PC-3 (cell line): ENCODE measurements around the gene PCSK1N. TPM values are rescaled to one million over a fixed set of nuclear protein-coding genes. Genes with fewer than 3 reads are reported as not detected.

Source experiments
- ATAC-seq: fragments of 200-7000 bp; cut with Tn5 transposase; 2 replicates; pipeline ENCODE4 v1.9.1; 2020; ENCODE audit warnings: mild to moderate bottlenecking, moderate library complexity
- BruUV-seq: library from RNA; stranded (reverse); fragments of 400-500 nt; replicated peaks from 2 replicates; lab custom pipeline; 2021; lab: Mats Ljungman, UMichigan
- CTCF ChIA-PET: fragments of 300-600 bp; sonication (Branson Sonifier 250); formaldehyde crosslinking; loops from one replicate; lab custom pipeline; 2022; ENCODE audit warnings: antibody characterized with exemption; lab: Charles Lee
- POLR2A ChIA-PET: fragments of 300-600 bp; sonication (Branson Sonifier 250); formaldehyde crosslinking; loops from one replicate; lab custom pipeline; 2022; ENCODE audit warnings: antibody characterized with exemption; ENCODE audit not compliant: unreplicated experiment; lab: Charles Lee
- DNase-seq: peaks from one replicate; pipeline ENCODE4 v3.0.0-alpha.2; 2015
- H2AFZ ChIP-seq: fragments of 300-600 bp; sonication (generic); 2 replicates; pipeline ENCODE4 v1.6.0; 2016; ENCODE audit warnings: antibody characterized with exemption, low read length
- H3F3A ChIP-seq: fragments of 300-600 bp; sonication (generic); one replicate; pipeline ENCODE4 v1.6.0; 2017; ENCODE audit warnings: antibody characterized with exemption, low read length, control low read depth, mild to moderate bottlenecking; ENCODE audit not compliant: unreplicated experiment
- H3K27ac ChIP-seq: fragments of 300-600 bp; sonication (generic); 2 replicates; pipeline ENCODE4 v1.5.1; 2016; ENCODE audit warnings: mild to moderate bottlenecking, low read length
- H3K27me3 ChIP-seq: fragments of 300-600 bp; sonication (generic); 2 replicates; pipeline ENCODE4 v1.6.1; 2016; ENCODE audit warnings: low read length, mixed read lengths
- H3K36me3 ChIP-seq: fragments of 300-600 bp; sonication (generic); 2 replicates; pipeline ENCODE4 v1.6.1; 2016; ENCODE audit warnings: low read depth, mixed run types, low read length, mixed read lengths
- H3K4me1 ChIP-seq: fragments of 300-600 bp; sonication (generic); 2 replicates; pipeline ENCODE4 v1.5.1; 2016; ENCODE audit warnings: low read length; ENCODE audit not compliant: insufficient read depth
- H3K4me2 ChIP-seq: fragments of 300-600 bp; sonication (generic); 2 replicates; pipeline ENCODE4 v1.6.0; 2016; ENCODE audit warnings: low read length
- H3K4me3 ChIP-seq: fragments of 300-600 bp; sonication (generic); 2 replicates; pipeline ENCODE4 v1.5.1; 2016; ENCODE audit warnings: mild to moderate bottlenecking, low read length, mixed read lengths
- H3K79me2 ChIP-seq: fragments of 300-600 bp; sonication (generic); 2 replicates; pipeline ENCODE4 v1.6.1; 2017; ENCODE audit warnings: low read length, mixed read lengths
- H3K9ac ChIP-seq: fragments of 300-600 bp; sonication (generic); 2 replicates; pipeline ENCODE4 v1.6.0; 2016; ENCODE audit warnings: mild to moderate bottlenecking, low read length
- H3K9me2 ChIP-seq: fragments of 300-600 bp; sonication (generic); replicated peaks from 2 replicates; pipeline ENCODE4 v1.6.1; 2016; ENCODE audit warnings: mixed run types, low read length, mixed read lengths
- H3K9me3 ChIP-seq: fragments of 300-600 bp; sonication (generic); 2 replicates; pipeline ENCODE4 v1.6.1; 2016; ENCODE audit warnings: low read length, mixed read lengths
- H4K20me1 ChIP-seq: fragments of 300-600 bp; sonication (generic); 2 replicates; pipeline ENCODE4 v1.6.1; 2016; ENCODE audit warnings: low read length, mixed read lengths
- CTCF ChIP-seq: fragments of 300-600 bp; sonication (generic); conservative IDR thresholded peaks from 2 replicates; pipeline ENCODE4 v1.5.1; 2017; ENCODE audit warnings: antibody characterized with exemption, low read depth, mild to moderate bottlenecking, low read length
- EZH2 ChIP-seq: fragments of 300-600 bp; sonication (generic); IDR thresholded peaks from one replicate; pipeline ENCODE4 v1.6.1; 2017; ENCODE audit warnings: antibody characterized with exemption, mild to moderate bottlenecking, low read length; ENCODE audit not compliant: unreplicated experiment
- EZH2phosphoT487 ChIP-seq: fragments of 300-600 bp; sonication (generic); IDR thresholded peaks from 2 replicates; pipeline ENCODE4 v1.6.1; 2018; ENCODE audit warnings: mild to moderate bottlenecking, antibody characterized with exemption, low read length, borderline replicate concordance
- intact Hi-C: fragments of 100-400 bp; cut with micrococcal nuclease; formaldehyde crosslinking; loops from 2 replicates; pipeline ENCODE4 v1.9.0; 2023
- total RNA-seq: library from RNA; depleted of rRNA; stranded (reverse); fragments of >200 nt; gene quantifications from 2 replicates; pipeline ENCODE4 v1.2.3, GENCODE V29; 2014

The PCSK1N gene
- total RNA-seq, 1 experiment from 2014 or later = 135 TPM

DNA sequence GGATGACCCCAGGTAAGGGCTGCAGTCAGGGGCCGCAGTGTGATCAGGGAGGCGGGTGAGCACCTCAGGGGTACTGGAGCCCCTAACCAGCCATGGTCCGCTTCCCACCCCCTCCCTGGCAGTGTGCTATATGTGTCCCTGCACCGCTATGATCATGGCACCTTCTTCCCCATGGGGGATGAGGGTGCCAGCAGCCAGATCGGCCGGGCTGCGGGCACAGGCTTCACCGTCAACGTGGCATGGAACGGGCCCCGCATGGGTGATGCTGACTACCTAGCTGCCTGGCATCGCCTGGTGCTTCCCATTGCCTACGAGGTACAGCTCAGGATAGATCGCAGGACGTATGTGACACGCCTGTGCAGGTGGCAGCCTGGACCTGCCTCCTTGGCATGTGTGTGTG, 17.3 kb downstream of the PCSK1N start:
- Histone ChIP-seq H3F3A (no peaks in the 10 kb centered on the region), H3K4me2 (no peak overlapping the region), H3K27ac (no peak overlapping the region), H3K79me2 (no peaks in the 10 kb centered on the region), H4K20me1 (no peaks in the 10 kb centered on the region), H3K9ac (no peak overlapping the region), H3K9me2 (no peaks in the 10 kb centered on the region), H2AFZ (no peak overlapping the region), H3K36me3 (no peaks in the 10 kb centered on the region), H3K4me3 (no peak overlapping the region), H3K4me1 (no peaks in the 10 kb centered on the region), H3K9me3 (no peaks in the 10 kb centered on the region), H3K27me3 (no peaks in the 10 kb centered on the region)
- POLR2A ChIA-PET = no interaction called here
- ATAC-seq (no peak), DNase-seq (no peak)
- CTCF ChIA-PET = no interaction called here
- BruUV-seq = no TSS peak
- intact Hi-C loops = no loop called here
- TF ChIP-seq CTCF (no peak), EZH2phosphoT487 (no peak), EZH2 (no peak)

DNA sequence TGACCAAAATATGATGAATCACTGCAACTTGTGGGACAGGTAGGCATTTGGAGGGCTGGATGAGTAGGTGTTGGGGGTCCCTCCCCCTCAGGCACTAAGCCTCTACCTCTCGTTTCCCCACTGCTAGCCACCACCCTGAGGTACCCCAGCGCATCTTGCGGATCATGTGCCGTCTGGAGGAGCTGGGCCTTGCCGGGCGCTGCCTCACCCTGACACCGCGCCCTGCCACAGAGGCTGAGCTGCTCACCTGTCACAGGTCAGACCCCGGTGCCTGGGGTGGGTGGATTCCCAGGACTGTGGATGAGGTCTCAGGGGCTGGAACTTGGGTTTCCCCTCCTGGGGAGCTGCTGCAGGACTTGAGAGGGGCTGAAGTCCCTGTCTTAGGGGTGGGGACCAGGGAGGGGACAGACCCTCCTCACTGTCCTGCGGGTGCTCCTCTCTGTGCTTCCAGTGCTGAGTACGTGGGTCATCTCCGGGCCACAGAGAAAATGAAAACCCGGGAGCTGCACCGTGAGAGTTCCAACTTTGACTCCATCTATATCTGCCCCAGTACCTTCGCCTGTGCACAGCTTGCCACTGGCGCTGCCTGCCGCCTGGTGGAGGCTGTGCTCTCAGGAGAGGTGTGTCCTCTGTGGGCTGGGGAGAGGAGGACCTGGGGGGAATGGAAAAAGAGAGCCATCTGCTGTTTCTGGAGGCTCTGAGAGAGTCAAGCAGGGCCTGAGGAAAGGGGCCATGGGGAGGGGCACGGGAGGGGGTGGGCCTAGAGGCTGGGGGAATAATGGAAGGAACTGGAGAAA, 19.2 kb downstream of the PCSK1N start:
- TF ChIP-seq EZH2phosphoT487 = no peak
- no peak for TF ChIP-seq EZH2
- TF ChIP-seq CTCF = no peak
- DNase-seq (no peak), ATAC-seq (no peak)
- Histone ChIP-seq H3K4me1 (no peaks in the 10 kb centered on the region), H3K9me2 (no peaks in the 10 kb centered on the region), H3F3A (no peaks in the 10 kb centered on the region), H3K27me3 (no peaks in the 10 kb centered on the region), H3K9me3 (no peaks in the 10 kb centered on the region), H2AFZ (no peak overlapping the region), H4K20me1 (no peaks in the 10 kb centered on the region), H3K36me3 (no peaks in the 10 kb centered on the region), H3K4me3 (no peak overlapping the region), H3K4me2 (no peak overlapping the region), H3K27ac (no peak overlapping the region), H3K9ac (no peak overlapping the region), H3K79me2 (no peaks in the 10 kb centered on the region)
- intact Hi-C loops = no loop called here
- BruUV-seq = no TSS peak
- ChIA-PET CTCF (no interaction called here), POLR2A (no interaction called here)

GRCh38 chrX:48815266-48815665, 20.1 kb downstream of the PCSK1N start:
- H3K9me2 ChIP-seq = no peaks in the 10 kb centered on the region
- ATAC-seq (no peak), DNase-seq (no peak)
- no peaks in the 10 kb centered on the region for H3K36me3 ChIP-seq
- H3K4me3 ChIP-seq = no peak overlapping the region
- H3K79me2 ChIP-seq = no peaks in the 10 kb centered on the region
- H3K9ac ChIP-seq = no peak overlapping the region
- BruUV-seq = no TSS peak
- intact Hi-C loops = no loop called here
- no peaks in the 10 kb centered on the region for H3K27me3 ChIP-seq
- ChIA-PET POLR2A (no interaction called here), CTCF (no interaction called here)
- TF ChIP-seq EZH2phosphoT487 = no peak
- no peak for TF ChIP-seq EZH2
- no peak for TF ChIP-seq CTCF
- no peaks in the 10 kb centered on the region for H3F3A ChIP-seq
- H3K27ac ChIP-seq = no peak overlapping the region
- no peak overlapping the region for H2AFZ ChIP-seq
- H3K9me3 ChIP-seq = no peaks in the 10 kb centered on the region
- no peaks in the 10 kb centered on the region for H4K20me1 ChIP-seq
- no peak overlapping the region for H3K4me2 ChIP-seq
- H3K4me1 ChIP-seq = no peaks in the 10 kb centered on the region
